Stimulated activated CD4-positive, alpha-beta T cell treated with anti-CD3 and anti-CD28 coated beads, Interleukin-2, amount 100 ng/mL, for 48 hours (primary cell): ENCODE data around the gene YJEFN3.

Experiments used
- DNase-seq, 2 donors: peaks; one replicate each; pipeline ENCODE4 v3.0.0-alpha.2; 2020

The YJEFN3 gene, protein sequence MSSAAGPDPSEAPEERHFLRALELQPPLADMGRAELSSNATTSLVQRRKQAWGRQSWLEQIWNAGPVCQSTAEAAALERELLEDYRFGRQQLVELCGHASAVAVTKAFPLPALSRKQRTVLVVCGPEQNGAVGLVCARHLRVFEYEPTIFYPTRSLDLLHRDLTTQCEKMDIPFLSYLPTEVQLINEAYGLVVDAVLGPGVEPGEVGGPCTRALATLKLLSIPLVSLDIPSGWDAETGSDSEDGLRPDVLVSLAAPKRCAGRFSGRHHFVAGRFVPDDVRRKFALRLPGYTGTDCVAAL

GRCh38 chr19:19528721-19529490, at the start of gene YJEFN3:
Gene YJEFN3, plus strand, starts transcription at chr19:19528911. Its CDS starts 22 bp downstream, at chr19:19528933.
- no peak for DNase-seq

DNA sequence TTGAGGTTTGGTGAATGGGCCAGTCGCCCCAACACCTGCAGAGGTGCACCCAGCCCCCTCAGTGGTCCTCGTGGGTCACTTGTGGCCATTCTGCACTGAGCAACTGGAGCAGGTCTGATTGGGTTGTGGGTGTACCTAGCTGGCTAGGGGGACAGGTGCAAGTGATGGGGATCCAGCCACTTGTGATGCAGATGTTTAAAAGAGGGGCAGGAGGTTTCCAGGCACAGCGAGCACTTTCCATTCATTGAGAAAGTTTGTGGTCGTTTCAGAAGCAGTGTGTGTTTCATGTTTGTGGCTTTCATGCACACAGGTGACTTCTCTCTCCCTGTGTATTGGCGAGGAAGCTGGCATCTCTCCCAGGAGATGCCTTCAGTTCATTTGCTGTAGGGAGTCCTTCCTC, 48.0 kb upstream of the YJEFN3 start:
- DNase-seq: no peak

DNA sequence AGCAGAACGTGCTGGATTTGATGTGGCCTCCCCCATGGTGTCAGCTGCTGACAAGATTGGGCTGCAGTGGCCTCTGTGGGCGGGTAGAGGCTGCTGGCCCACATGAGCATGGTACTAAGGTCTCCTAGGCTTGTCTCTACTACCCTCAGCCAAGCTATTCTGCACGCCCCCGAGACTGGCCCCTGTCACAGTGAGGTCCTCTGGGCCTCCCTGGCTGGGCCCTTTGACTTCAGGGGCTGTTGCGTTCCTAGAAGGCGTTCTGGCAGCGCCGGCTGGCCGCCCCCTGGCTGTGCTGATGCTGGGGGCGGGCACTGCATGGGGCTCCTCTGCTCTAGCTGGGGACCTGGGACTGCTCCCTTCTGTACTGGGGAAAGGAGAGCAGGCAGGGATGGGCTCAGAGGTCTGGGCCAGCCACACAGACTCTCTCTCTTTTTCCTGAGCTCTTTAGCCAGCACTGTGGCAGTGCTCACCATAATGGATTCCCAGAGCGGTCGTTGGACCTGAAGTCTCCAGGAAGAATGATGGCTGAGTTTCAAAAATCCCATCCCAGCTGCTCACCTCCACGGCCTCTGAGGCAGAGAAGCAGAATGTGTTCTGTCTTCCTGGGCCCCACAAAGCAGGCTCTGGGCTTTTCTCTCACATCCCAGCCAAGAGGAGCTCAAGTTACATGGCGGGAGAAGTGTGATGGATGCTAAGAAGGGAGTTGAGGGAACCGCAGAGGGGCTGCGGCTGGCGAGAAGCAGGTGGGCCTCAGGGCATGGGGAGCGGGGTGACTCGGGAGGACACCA, 45.7 kb upstream of the YJEFN3 start:
- DNase-seq: no peak

- DNase-seq: no peak
Measured at GRCh38 chr19:19485161-19485997, 43.3 kb upstream of the YJEFN3 start.

DNA sequence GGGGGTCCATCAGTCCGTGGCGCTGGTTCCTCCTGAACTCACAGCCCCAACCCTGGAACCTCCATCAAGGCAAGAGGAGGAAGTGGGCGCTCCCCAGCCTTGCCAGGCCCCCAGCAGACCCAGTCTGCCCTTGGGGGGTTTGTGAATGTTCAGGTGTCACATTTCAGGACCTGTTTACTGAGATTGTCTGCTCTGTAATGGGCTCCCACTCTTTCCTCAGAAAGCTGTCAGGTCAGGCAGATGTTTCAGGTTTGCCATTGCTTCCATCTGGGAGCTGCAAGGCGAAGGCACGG, 42.8 kb upstream of the YJEFN3 start:
- DNase-seq: no peak

DNA sequence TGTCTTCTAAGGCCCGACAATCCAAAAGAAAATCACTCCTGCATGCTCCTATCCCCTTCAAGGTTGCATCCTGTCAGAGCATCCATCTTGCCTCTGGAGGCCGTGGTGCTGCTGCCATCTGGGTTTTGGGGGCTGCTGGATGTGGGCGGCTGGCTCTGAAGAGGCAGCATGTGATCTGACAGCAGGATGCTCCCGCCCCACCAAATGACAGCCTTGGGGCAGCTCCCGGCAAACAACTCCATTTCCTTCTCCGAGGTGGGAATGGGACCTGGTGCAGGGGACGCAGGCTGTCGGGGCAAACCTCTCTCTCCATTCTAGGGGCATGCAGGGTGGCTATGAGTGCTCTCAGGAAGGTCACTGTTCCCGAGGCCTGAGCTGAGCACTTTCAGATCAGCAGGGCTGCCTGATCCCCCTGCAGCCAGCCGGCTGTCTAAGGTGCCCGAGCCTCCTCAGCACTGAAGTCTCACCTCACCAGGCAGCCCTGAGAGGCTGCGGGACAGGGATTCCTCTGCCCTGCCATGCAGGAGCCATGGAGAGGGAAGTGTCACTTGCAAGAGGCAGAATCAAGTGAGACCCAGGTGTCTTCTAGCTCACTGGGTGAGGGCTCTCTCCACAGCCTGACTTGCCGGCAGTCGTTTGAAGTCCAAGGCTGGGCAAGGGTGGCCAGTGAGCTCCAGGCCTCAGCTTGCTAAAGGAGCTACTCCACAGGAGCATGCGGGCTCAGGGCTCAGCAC, 42.2 kb upstream of the YJEFN3 start:
- no peak for DNase-seq

- DNase-seq: no peak
Measured at GRCh38 chr19:19487077-19487949, 41.4 kb upstream of the YJEFN3 start.

GRCh38 chr19:19487950-19488874, 40.5 kb upstream of the YJEFN3 start:
- DNase-seq: no peak

DNA sequence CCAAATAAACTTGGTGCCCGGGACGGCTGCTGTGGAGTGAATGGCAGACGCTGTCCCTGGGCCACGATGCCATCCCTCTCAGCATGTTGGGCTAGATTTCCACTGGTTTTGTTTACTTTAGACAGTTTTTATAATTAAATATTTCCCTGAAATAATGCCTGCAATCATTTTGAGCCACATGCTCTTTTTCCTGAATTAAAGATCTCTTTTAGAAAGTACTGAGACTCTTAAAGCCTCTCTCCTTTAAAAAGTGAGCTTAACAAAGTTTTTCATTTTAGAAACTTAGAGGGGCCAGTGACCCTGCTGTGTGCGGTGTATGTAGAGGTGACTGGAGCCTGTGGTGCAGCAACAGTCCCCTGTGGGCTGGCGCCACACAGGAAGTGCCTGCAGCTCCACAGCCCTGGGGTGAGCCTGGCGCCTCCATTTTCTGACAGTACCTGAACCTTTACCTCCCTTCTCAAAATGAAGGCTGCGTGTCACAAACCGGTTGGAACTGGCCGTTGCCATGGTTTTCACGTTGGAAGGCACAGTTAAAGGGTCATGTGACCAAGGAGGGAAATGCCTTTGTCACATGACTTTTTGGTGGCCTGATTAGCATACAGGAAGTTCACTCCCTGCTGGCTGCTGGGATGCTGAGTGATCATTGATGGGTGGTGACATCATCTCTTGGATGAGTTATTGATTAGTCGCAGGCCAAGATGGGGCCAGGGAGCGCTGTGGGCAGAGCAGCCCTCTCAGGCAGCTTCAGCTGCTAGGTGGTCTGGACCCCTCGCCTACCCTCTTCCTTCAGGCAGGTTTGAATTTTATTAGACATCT, 39.6 kb upstream of the YJEFN3 start:
- DNase-seq: peak; percentile 74 to 76

GRCh38 chr19:19489804-19490204, 38.9 kb upstream of the YJEFN3 start:
- no peak for DNase-seq

- peak; percentile 78 to 81 for DNase-seq
Measured at GRCh38 chr19:19490214-19490968, 38.3 kb upstream of the YJEFN3 start.

GRCh38 chr19:19491321-19492025, 37.2 kb upstream of the YJEFN3 start:
- DNase-seq: no peak

DNA sequence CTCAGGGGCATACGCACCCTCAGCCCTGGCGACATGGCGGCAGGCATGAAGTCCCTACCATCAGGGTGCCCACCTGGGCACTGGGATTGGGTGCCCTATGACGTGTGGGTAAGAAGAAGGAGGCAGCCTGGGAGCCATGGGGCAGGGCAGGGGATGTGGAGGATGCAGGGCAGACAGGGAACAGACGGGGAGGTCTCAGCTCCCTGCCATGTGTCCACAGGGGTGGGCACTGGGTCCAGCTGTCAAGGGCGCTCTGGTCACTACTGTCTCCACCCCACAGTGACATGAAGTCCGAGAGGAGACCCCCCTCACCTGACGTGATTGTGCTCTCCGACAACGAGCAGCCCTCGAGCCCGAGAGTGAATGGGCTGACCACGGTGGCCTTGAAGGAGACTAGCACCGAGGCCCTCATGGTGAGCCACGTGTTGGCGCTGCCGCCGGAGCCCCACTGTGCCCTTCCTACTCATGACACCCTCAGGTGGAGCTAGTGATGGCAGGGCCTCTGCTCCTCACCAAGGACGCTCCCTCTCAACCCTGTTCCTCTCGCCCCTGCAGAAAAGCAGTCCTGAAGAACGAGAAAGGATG, 36.6 kb upstream of the YJEFN3 start:
- no peak for DNase-seq

- no peak for DNase-seq
Measured at GRCh38 chr19:19493841-19494546, 34.7 kb upstream of the YJEFN3 start.

- no peak for DNase-seq
Measured at GRCh38 chr19:19495614-19496603, 32.8 kb upstream of the YJEFN3 start.
